NK-92 treated with Interleukin-12 subunit alpha and Interleukin-12 subunit beta, amount 100 ng/mL, for 24 hours (cell line): Measurements from ENCODE around the gene SDR9C7.
"Not testable (repeated sequence)": the region's sequence is repeated elsewhere in the genome, so short reads cannot be mapped to it uniquely, and the experiment has no call there.

ENCODE experiments used
- DNase-seq: peaks from one replicate; lab custom pipeline; 2025; lab: John Stamatoyannopoulos, UW

The SDR9C7 gene

GRCh38 chr12:56953314-56953713 lies 19.1 kb upstream of the SDR9C7 start:
- no peak for DNase-seq

- DNase-seq = no peak
These were observed 17.6 kb upstream of the SDR9C7 start for GRCh38 chr12:56951582-56952339.

- DNase-seq = no peak
These were observed 14.7 kb upstream of the SDR9C7 start for GRCh38 chr12:56948881-56949280.

GRCh38 chr12:56948457-56948777 lies 14.2 kb upstream of the SDR9C7 start:
- no peak for DNase-seq

GRCh38 chr12:56947633-56948456 lies 13.6 kb upstream of the SDR9C7 start:
- DNase-seq = no peak

GRCh38 chr12:56943878-56944277 lies 9.7 kb upstream of the SDR9C7 start:
- no peak for DNase-seq

GRCh38 chr12:56943374-56943773 lies 9.2 kb upstream of the SDR9C7 start:
- not testable (repeated sequence) for DNase-seq

GRCh38 chr12:56941299-56942017 lies 7.2 kb upstream of the SDR9C7 start:
- DNase-seq = no peak

- not testable (repeated sequence) for DNase-seq
These were observed 6.7 kb upstream of the SDR9C7 start for GRCh38 chr12:56940942-56941298.

GRCh38 chr12:56935752-56936151 lies 1.5 kb upstream of the SDR9C7 start:
- DNase-seq = no peak

GRCh38 chr12:56935157-56935556 lies 949 bp upstream of the SDR9C7 start:
- no peak for DNase-seq

- DNase-seq = no peak
These were observed 1.3 kb downstream of the SDR9C7 start for GRCh38 chr12:56932867-56933266.

GRCh38 chr12:56932146-56932545 lies 2.1 kb downstream of the SDR9C7 start:
- no peak for DNase-seq

- no peak for DNase-seq
These were observed 2.7 kb downstream of the SDR9C7 start for GRCh38 chr12:56931474-56931978.

- DNase-seq = no peak
These were observed 4.0 kb downstream of the SDR9C7 start for GRCh38 chr12:56930241-56930640.

GRCh38 chr12:56929780-56930179 lies 4.4 kb downstream of the SDR9C7 start:
- DNase-seq = no peak

GRCh38 chr12:56928262-56928661 lies 5.9 kb downstream of the SDR9C7 start:
- DNase-seq = no peak

GRCh38 chr12:56927281-56927680 lies 6.9 kb downstream of the SDR9C7 start:
- DNase-seq = no peak

- DNase-seq = no peak
These were observed 12.2 kb downstream of the SDR9C7 start for GRCh38 chr12:56922031-56922430.

- DNase-seq = no peak
These were observed 12.9 kb downstream of the SDR9C7 start for GRCh38 chr12:56921346-56921745.

- not testable (repeated sequence) for DNase-seq
These were observed 16.1 kb downstream of the SDR9C7 start for GRCh38 chr12:56918139-56918538.

GRCh38 chr12:56916996-56917333 lies 17.2 kb downstream of the SDR9C7 start:
- DNase-seq = no peak
